ENCODE results near the gene OMP. TPM values are rescaled to one million over a fixed set of nuclear protein-coding genes. Genes with fewer than 3 reads are reported as not detected.

OMP gene
- total and polyA plus RNA-seq, 2 donors (not counting 3 experiments of a cell fraction or from before 2014, with no cell fraction given), result 0.80 TPM; not detected in 1

DNA sequence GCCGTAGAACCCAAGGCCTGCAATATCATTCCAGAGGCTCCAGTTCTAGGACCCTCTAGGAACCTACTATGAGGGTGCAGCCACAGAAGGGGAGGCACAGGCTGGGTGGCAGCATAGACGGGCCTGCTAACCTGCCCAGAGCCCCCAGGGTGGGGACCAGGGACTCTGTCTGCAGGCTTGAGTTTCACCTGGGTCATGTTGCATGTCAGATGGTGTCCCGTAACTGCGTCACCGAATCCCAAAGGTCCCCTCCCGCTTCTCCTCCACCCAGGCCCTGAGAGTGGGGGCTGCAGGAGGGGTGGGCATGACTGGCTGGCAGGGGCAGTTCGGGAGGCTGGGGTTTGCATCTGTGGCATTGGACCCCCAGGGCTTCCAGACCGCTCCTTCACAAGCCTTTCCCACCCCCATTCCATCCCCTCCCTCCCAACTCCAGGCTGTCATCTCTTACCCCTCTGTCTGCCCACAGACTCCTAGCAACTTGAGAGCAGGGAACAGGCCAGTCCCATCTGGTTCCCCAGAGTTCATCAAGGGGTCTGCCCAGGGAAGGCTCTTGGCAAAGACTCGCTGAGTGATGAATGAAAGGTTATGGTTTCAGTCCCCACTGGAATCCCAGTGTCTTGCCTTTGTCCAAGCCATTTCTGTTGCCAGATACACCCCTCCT is 41.7 kb downstream of the OMP start:
- intact Hi-C loops (cut with micrococcal nuclease), result no loop called here
- Histone ChIP-seq H3K9me3 (replicated peaks; ENCODE audit: control insufficient read depth, insufficient read depth, low read length) (no peaks in the 10 kb centered on the region), H3K9ac (replicated peaks; ENCODE audit: extremely low read depth, insufficient read depth, low read length) (no peak overlapping the region), H3K27ac (ENCODE audit: insufficient read depth, low read depth, low read length) (no peak overlapping the region), H3K79me2 (ENCODE audit: control insufficient read depth, insufficient read depth, low read length) (no peaks in the 10 kb centered on the region), H3K4me3 (replicated peaks in 1 of 3; ENCODE audit: insufficient read depth in 1 of 3, low read depth in 1 of 3, low read length in 3 of 3) (no peak overlapping the region), H2AFZ (ENCODE audit: low read depth, low read length) (no peak overlapping the region), H3K27me3 (ENCODE audit: control insufficient read depth in 2 of 2, insufficient read depth in 2 of 2, low read length in 2 of 2) (peaks cover 0 to 3% of the 10 kb centered on the region in 2 experiments), H3K36me3 (ENCODE audit: control insufficient read depth in 2 of 2, extremely low read depth in 1 of 2, insufficient read depth in 2 of 2, low read length in 2 of 2) (no peaks in the 10 kb centered on the region), H3K4me1 (ENCODE audit: control insufficient read depth, extremely low read depth, insufficient read depth, low read length) (peaks cover 8% of the 10 kb centered on the region), H4K20me1 (replicated peaks; ENCODE audit: control insufficient read depth, extremely low read depth, insufficient read depth, low read length) (no peaks in the 10 kb centered on the region), H3K9me1 (replicated peaks; ENCODE audit: control insufficient read depth, extremely low read depth, insufficient read depth, low read length) (no peaks in the 10 kb centered on the region), H3K4me2 (ENCODE audit: insufficient read depth, low read length) (no peak overlapping the region)
- DNase-seq (ENCODE audit: low read depth, low spot score) (no peak), FAIRE-seq (no peak)
- ChIA-PET CTCF (interaction anchor here (1.2 to 1.4 kb wide), 2 partner anchors 17 to 30 kb away, joined by 4 read pairs; no protein-coding TSS in a partner anchor), POLR2A (no interaction called here)
- dilution Hi-C loops (cut with MboI; ENCODE audit: extremely low pct_ligation_motif_present, low sequenced_read_pairs), result no loop called here
- no TSS peak for BruUV-seq (replicated peaks)
- TF ChIP-seq FOS (IDR thresholded peaks at IDR 0.05; ENCODE audit: borderline replicate concordance, insufficient read depth, low read length) (no peak), MYC (IDR thresholded peaks at IDR 0.05; ENCODE audit: low read depth, low read length) (no peak), EZH2 (IDR thresholded peaks at IDR 0.05; ENCODE audit: borderline replicate concordance, low read depth, low read length, severe bottlenecking) (no peak), POLR2AphosphoS5 (IDR thresholded peaks at IDR 0.05; ENCODE audit: insufficient read depth, low read depth, low read length) (no peak), GATA2 (IDR thresholded peaks at IDR 0.05; ENCODE audit: insufficient read depth, insufficient read length, low read depth, low read length) (no peak), JUN (IDR thresholded peaks at IDR 0.05; ENCODE audit: borderline replicate concordance, insufficient read depth, insufficient read length, low read depth) (no peak), POLR2A (IDR thresholded peaks at IDR 0.05; ENCODE audit: low read depth, low read length) (no peak)
- TF ChIP-seq, protein P1, sequence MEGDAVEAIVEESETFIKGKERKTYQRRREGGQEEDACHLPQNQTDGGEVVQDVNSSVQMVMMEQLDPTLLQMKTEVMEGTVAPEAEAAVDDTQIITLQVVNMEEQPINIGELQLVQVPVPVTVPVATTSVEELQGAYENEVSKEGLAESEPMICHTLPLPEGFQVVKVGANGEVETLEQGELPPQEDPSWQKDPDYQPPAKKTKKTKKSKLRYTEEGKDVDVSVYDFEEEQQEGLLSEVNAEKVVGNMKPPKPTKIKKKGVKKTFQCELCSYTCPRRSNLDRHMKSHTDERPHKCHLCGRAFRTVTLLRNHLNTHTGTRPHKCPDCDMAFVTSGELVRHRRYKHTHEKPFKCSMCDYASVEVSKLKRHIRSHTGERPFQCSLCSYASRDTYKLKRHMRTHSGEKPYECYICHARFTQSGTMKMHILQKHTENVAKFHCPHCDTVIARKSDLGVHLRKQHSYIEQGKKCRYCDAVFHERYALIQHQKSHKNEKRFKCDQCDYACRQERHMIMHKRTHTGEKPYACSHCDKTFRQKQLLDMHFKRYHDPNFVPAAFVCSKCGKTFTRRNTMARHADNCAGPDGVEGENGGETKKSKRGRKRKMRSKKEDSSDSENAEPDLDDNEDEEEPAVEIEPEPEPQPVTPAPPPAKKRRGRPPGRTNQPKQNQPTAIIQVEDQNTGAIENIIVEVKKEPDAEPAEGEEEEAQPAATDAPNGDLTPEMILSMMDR (IDR thresholded peaks at IDR 0.05; ENCODE audit: extremely low read depth in 1 of 2, insufficient read depth in 1 of 2, low read depth in 1 of 2, low read length in 2 of 2), result no peak
- TF ChIP-seq, protein P2, sequence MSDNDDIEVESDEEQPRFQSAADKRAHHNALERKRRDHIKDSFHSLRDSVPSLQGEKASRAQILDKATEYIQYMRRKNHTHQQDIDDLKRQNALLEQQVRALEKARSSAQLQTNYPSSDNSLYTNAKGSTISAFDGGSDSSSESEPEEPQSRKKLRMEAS (IDR thresholded peaks at IDR 0.05; ENCODE audit: insufficient read depth, insufficient read length), result no peak

Data from endothelial cell of umbilical vein (primary cell).